NCI-H1417 treated with DMSO at 0.1 percent for 48 hours (cell line): Measurements from ENCODE around the gene PPP4C.
"Not testable (repeated sequence)": the region's sequence is repeated elsewhere in the genome, so short reads cannot be mapped to it uniquely, and the experiment has no call there.

Source experiments
- DNase-seq: peaks from one replicate; lab custom pipeline; 2025; lab: John Stamatoyannopoulos, UW

PPP4C gene

GRCh38 chr16:30096862-30097563, 21.2 kb downstream of the PPP4C start:
- DNase-seq: no peak

DNA sequence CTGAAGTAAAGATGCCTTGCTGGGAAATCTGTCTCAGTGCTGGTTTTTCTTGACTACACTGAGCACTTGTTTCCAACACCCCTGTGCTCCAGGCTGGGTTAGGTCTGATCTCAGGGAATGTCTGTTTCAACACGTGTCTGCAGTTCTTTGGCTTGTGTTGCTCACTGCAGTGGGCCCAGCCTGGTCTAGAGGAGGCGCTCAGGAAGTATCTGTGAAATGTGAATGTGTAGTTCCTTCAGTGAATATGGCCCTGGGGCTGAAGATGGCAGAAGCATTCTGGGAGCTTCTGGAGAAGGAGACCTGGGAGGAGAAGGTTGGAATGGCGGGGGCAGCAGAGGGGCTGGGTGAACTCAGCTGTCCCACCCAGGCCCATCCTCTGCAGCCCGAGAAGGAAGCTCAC, 28.3 kb downstream of the PPP4C start:
- DNase-seq: no peak

DNA sequence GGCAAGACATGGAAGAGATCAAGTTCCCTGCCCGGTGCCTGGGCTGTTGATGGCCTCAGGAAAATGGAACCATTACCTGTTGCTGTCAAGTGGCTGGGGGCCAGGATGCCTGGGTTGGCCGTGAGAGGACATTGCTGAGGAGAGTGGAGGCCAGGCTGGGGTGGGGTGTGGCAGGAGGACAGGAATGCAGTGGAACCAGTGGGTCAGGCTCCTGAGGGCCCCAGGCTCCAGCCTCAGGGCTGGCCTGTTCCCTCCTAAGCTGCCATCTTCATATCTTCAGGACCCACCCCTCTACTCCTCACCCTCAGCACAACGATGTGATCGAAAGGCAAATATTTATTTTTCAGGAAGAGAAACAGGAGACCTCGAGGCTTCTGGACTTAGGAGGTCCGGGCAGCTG, 28.7 kb downstream of the PPP4C start:
- no peak for DNase-seq

GRCh38 chr16:30108059-30108850, 32.5 kb downstream of the PPP4C start:
- no peak for DNase-seq

DNA sequence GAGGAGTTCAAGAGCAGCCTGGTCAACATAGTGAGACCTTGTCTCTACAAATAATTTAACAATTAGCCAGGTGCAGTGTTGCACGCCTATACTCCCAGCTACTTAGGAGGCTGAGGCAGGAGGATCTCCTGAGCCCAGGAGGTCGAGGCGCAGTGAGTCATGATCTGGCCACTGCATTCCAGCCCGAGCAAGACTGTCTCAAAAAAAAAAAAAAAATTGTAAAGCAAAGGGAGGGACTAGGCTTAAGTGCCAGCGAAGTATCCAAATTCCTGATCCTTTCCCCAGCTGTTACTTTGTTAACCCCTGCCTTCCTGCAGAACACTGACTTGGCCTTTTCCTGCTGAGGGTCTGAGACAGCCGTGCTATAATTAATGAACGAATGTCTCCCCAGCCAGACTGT, 34.9 kb downstream of the PPP4C start:
- DNase-seq: no peak

DNA sequence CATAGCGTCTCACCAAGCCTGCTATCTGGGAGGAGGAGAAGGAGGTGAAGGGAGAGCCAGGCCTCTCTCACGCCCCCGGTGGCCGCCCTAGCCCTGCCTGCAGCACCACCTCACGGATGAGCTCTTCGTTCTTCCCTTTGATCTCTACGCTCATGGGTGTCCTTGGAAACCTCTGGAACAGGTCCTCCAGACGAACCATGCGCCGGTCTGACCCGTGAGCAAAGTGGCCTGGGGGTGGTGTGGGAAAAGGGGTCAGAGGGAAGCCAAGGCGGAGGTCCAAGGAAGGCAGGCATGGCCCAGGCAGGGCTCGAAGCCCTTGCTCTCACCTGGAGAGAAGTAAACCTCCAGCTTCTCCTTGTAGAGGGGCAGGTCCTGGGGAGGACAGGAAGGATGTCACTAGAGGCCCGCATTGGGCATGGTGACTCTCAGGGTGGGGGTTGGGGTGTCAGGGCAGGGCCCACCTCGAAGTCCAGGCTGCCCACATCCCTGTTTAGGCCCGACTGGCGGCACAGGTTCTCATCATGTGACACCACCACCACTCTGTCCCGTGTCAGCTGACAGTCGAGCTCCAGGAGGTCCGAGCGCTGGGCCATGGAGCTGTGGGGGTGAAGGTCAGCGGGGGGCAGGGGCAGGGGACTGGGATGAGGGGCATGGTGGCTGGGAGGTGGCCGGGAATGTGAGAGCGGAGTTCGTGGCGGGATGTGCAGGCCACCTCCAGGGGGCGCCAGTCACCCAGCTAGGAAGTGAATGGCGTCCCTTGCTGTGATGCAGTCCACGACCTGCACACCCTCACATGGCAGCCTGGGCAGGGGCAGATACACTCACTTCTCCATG, 36.6 kb downstream of the PPP4C start:
- no peak for DNase-seq

GRCh38 chr16:30113031-30113710, 37.4 kb downstream of the PPP4C start, which contains the start of gene GDPD3:
Gene GDPD3, minus strand, starts transcription at chr16:30113537. Its CDS starts 59 bp downstream, at chr16:30113478.
- no peak for DNase-seq

GRCh38 chr16:30113711-30114333, 38.0 kb downstream of the PPP4C start:
- DNase-seq: no peak

DNA sequence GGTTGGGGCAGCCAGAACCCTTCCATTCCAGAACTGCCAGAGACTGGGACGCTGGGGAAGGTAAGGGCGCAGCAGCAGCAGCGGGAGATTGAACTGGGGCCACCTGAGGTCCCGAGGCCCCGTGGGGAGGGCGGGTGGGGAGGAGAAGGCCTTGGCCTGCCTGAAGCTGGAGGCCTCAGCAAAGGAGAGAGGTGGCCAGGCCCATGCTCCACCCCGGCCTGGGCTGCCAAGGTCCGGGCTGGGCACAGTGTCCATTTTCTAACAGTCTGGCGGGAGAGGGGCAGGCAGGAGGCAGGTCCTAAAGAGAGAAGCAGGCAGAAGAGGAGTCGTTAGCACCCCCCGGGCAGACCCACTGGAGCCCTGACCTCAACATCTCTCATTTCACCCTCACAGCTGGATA, 38.6 kb downstream of the PPP4C start:
- no peak for DNase-seq

DNA sequence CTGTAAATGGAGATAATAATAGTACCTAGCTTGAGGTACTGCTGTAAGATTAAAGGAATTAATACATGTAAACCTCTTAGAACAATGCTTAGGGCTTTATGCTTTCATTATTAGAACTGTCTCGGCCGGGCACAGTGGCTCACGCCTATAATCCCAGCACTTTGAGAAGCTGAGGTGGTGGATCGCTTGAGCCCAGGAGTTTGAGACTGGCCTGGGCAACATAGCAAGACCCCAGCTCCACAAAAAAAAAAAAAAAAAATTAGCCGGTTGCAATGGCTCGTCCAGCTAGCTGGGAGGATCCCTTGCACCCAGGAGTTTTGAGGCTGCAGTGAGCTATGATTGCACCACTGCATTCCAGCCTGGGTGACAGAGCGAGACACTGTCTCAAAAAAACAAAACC, 39.0 kb downstream of the PPP4C start:
- not testable (repeated sequence) for DNase-seq

DNA sequence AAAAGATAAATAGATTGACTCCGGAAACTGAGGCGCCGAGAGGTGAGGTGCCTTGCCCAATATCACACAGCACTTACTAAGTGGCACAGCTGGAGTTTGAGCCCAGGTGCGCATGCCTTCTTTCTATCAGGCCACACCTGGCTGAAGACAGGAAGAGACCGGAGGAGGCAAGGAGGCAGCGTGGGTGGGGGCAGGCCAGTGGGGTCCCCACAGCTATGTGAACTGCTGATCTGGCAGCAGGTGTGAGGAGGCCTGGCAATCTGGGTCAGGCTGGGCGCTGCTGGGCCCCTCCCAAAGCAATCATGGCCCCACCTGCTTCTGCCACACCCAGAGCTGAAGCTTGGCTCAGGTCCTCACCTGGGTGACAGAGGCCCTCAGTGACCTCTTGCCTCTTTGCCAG, 39.4 kb downstream of the PPP4C start:
- no peak for DNase-seq

- DNase-seq: no peak
Measured at GRCh38 chr16:30116291-30117207, 40.8 kb downstream of the PPP4C start.

GRCh38 chr16:30117768-30118167, 42.0 kb downstream of the PPP4C start:
- DNase-seq: no peak

DNA sequence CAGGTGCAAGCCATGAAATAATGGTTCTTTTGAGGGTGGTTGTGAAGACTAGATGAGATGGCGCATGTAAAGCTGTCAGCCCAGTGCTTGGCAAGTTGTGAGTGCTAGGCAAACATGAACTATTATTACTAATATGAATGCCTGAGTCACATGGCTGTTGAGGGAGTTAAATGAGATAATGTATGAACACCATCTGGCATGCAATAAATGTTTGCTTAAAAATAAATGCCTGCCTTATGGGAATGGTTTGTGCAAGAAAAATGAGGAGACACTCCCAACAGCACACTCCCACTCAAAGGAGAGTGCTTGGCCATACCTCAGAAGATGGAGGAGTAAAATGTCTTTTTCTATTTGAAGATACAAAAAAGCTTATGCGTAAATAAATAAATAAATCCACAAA, 43.6 kb downstream of the PPP4C start:
- no peak for DNase-seq

DNA sequence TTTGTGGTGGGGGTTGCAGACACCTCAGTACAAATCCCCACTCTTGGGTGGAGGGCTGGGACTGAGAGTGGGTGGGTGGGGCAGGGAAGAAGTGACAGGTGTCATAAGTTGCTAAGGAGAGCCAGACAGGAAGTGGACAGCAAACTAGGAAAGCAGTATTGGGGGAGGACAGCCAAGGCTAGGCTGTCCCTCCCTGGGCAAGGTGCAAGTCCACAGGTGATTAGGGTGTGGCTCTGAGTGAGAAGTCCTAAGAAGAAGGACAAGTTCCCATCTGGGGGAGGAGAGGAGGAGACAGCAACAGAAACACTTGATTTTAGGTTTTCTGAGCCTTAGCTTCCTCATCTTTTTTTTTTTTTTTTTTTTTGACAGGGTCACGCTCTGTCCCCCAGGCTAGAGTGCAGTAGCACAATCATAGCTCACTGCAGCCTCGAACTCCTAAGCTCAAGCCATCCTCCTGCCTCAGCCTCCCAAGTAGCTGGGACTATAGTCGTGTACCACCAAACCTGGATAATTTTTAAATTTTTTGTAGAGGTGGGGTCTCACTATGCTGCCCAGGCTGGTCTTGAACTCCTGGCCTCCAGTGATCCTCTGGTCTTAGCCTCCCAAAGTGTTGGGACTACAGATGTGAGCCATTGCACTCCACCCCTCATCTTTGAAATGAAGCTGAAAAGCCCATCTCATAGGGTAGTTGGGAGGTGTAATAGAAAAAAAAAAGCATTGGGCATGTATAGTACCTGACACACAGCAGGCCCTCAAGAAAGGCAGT, 44.7 kb downstream of the PPP4C start:
- no peak for DNase-seq

DNA sequence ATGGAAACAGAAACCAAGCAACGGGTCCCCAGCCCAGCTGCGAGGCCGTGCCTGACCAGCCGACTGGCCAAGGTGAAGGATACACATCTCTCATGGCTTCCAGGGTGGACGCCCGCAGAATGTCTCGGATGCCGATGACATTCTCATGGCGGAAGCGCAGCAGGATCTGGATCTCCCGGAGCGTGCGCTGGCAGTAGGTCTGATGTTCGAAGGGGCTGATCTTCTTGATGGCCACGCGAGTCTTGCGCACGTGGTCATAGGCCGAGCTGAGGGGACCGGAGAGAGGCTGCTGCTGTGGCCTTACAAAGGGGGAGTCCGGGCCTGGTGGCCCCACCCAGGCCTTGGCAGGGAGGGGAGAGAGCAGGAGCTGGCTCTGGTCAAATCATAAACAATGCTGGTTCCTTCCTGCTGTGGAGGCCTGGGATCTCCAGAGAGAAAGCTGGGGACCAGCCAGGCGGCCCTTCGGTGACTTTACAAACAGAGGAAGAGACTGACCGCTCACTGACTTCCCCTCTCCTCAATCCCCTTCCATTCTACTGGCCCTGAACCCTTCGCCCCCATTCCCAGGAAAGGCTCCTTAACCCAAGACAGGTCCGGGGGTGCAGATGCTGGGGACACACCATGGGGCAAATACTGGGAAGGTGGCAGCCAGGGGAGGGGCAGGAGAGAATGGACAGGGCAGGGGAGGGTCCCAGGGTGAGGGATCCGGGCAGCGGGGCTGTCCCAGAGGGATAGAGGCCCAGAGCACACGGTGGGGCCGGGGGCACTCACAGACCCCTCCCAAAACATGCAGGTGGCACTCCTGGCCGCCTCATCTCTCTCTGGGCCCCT, 46.2 kb downstream of the PPP4C start:
- no peak for DNase-seq

- DNase-seq: no peak
Measured at GRCh38 chr16:30122604-30123160, 46.9 kb downstream of the PPP4C start.

DNA sequence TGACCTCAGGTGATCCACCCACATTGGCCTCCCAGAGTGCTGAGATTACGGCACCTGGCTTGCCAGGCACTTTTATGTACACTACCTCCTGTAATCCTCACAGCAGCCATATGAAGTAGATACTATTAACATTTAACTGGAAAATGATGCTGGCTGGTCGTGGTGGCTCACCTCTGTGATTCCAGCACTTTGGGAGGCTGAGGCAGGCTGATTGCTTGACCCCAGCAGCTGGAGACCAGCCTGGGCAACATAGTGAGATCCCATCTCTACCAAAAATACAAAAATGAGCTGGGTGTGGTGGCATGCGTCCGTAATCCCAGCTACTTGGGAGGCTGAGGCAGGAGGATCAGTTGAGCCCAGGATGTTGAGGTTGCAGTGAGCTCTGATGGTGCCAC, 49.2 kb downstream of the PPP4C start:
- DNase-seq: no peak
